Stimulated activated CD8-positive, alpha-beta memory T cell treated with anti-CD3 and anti-CD28 coated beads, Interleukin-12 subunit alpha, Interleukin-12 subunit beta, amount 100 ng/mL, for 24 hours (primary cell): ENCODE data around the gene CTDSPL2.
"Not testable (repeated sequence)": the region's sequence is repeated elsewhere in the genome, so short reads cannot be mapped to it uniquely, and the experiment has no call there.

ENCODE experiments used
- DNase-seq: peaks from one replicate; pipeline ENCODE4 v3.0.0-alpha.2; 2020; ENCODE audit errors: extremely low read depth

Gene CTDSPL2

GRCh38 chr15:44426975-44427755, at the start of gene CTDSPL2:
Gene CTDSPL2 (plus strand): TSS chr15:44427629. CDS start chr15:44459015, 31,386 bp downstream.
- peak; percentile 90 for DNase-seq

- DNase-seq, result no peak
Measured at GRCh38 chr15:44381236-44381635, 46.2 kb upstream of the CTDSPL2 start.

- DNase-seq, result no peak
Measured at GRCh38 chr15:44385344-44385942, 42.0 kb upstream of the CTDSPL2 start.

GRCh38 chr15:44394062-44394461, 33.4 kb upstream of the CTDSPL2 start:
- DNase-seq, result no peak

GRCh38 chr15:44394562-44394961, 32.9 kb upstream of the CTDSPL2 start:
- DNase-seq, result no peak

- no peak for DNase-seq
Measured at GRCh38 chr15:44397869-44398268, 29.6 kb upstream of the CTDSPL2 start.

- DNase-seq, result no peak
Measured at GRCh38 chr15:44414001-44414400, 13.4 kb upstream of the CTDSPL2 start.

GRCh38 chr15:44427756-44428724, 611 bp downstream of the CTDSPL2 start:
- DNase-seq, result no peak

GRCh38 chr15:44435893-44436667, 8.7 kb downstream of the CTDSPL2 start:
- DNase-seq, result no peak

- DNase-seq, result no peak
Measured at GRCh38 chr15:44438402-44438801, 11.0 kb downstream of the CTDSPL2 start.

- no peak for DNase-seq
Measured at GRCh38 chr15:44441095-44441501, 13.7 kb downstream of the CTDSPL2 start.

- no peak for DNase-seq
Measured at GRCh38 chr15:44443515-44443914, 16.1 kb downstream of the CTDSPL2 start.

GRCh38 chr15:44447772-44448376, 20.4 kb downstream of the CTDSPL2 start:
- DNase-seq, result no peak

- no peak for DNase-seq
Measured at GRCh38 chr15:44450172-44450571, 22.7 kb downstream of the CTDSPL2 start.

- DNase-seq, result not testable (repeated sequence)
Measured at GRCh38 chr15:44453578-44454283, 26.3 kb downstream of the CTDSPL2 start.

GRCh38 chr15:44458429-44458828, 31.0 kb downstream of the CTDSPL2 start:
- DNase-seq, result no peak

GRCh38 chr15:44468709-44469385, 41.4 kb downstream of the CTDSPL2 start:
- DNase-seq, result no peak

- no peak for DNase-seq
Measured at GRCh38 chr15:44471885-44472455, 44.5 kb downstream of the CTDSPL2 start.

GRCh38 chr15:44479343-44479742, 51.9 kb downstream of the CTDSPL2 start:
- DNase-seq, result no peak
